ENCODE data around the gene ADARB2.
"Not testable (repeated sequence)": the region's sequence is repeated elsewhere in the genome, so short reads cannot be mapped to it uniquely, and the experiment has no call there.

The ADARB2 gene

GRCh38 chr10:1253523-1254353 lies 483.6 kb downstream of the ADARB2 start:
- no peak for DNase-seq (ENCODE audit: low read depth)

- DNase-seq (ENCODE audit: low read depth): no peak
Observed at GRCh38 chr10:1251769-1252168, 485.6 kb downstream of the ADARB2 start.

DNA sequence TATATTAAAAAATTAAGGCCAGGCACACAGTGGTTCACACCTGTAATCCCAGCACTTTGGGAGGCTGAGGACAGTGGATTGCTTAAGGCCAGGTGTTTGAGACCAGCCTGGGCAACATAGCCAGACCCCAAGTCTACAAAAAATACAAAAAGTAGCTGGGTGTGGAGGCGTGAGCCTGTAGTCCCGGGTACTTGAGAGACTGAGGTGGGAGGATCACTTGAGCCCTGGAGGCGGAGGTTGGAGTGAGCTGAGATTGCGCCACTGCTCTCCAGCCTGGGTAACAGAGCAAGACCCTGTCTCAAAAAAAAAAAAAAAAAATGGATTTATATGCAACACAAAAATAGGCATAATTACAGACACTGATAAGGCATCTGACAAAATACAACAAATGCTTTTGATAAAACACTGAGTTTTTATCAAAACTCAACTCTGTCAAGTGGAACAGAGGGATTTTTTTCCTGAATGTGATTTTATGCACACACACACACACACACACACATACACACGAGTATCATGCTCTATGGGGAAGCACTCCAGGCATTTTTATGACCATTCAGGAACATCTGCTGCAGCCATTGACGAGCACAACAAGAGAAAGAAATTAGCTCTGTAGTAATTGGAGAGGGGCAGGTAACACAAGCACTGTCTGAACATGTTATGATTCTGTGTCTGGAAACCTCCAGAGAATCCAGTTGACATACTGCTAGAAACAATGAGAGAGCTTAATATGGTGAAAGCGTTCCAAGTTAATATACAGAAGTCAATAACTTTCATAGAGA lies 488.0 kb downstream of the ADARB2 start:
- DNase-seq (ENCODE audit: low read depth): no peak

GRCh38 chr10:1248262-1248630 lies 489.1 kb downstream of the ADARB2 start:
- not testable (repeated sequence) for DNase-seq (ENCODE audit: low read depth)

- DNase-seq (ENCODE audit: low read depth): no peak
Observed at GRCh38 chr10:1247598-1248261, 489.6 kb downstream of the ADARB2 start.

- no peak for DNase-seq (ENCODE audit: low read depth)
Observed at GRCh38 chr10:1244493-1244892, 492.8 kb downstream of the ADARB2 start.

DNA sequence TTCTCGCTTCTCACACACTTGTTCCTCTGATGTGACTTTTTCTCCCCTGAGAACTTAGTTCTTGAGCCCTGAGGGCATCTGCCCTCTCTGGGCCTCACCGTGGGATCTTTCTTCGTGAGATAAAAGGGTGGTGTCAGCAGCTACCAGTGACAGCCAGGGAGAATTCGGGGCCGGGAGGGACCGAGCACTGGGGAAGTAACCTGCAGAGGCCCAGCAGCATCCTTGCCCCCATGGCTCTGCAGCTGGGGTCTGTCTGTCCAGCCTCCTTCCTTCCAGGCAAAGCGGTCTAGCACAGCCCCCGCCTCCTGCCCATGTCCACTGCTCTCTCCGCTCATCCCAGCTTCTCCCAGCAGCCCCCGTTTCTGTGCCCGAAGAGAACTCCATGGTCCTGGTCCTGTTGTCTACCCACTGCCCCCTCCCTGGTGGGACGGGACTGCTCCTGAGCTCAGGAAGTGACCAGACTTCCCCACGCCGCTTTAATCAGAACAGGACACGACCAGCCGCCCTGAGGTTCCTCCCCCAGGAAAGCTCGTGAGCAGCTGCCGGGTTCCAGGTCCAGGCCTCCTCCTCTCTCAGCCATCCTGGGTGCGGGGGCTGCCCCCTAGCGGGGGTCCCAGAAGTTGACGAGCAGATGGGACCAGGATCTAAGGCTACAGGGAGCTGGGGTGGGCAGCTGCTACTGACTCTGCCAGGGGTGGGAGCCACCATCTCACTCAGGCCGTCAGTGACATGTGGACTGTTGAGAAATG lies 493.7 kb downstream of the ADARB2 start:
- no peak for DNase-seq (ENCODE audit: low read depth)

GRCh38 chr10:1242975-1243374 lies 494.4 kb downstream of the ADARB2 start:
- no peak for DNase-seq (ENCODE audit: low read depth)

GRCh38 chr10:1241973-1242935 lies 495.1 kb downstream of the ADARB2 start:
- no peak for DNase-seq (ENCODE audit: low read depth)

DNA sequence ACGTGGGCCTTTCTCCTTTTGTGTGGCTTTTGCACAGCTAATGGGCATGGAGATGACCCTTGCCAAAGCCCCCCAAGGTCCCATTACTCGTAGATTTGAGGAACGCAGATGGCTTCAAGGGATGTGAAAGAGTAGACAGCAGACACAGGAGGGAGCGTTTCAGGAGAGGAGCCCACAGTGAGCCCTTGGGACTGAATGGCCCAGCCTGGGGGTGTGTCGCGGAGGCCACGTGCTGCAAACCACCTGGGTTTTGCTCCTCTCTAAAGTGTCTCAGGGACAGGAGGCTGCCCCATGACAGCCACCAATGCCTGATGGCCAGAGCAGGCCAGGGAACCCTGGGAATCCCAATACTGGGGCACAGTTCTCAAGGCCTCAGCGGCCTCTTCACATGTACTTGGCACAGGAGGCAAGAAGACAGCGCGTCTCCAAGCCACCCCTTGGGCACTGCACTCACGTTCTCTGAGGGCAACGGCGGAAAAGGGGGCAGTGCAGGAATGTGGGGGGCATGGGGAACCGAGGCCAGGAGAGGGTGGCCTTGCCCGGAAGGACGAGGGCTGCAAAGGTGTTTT lies 495.9 kb downstream of the ADARB2 start:
- no peak for DNase-seq (ENCODE audit: low read depth)

DNA sequence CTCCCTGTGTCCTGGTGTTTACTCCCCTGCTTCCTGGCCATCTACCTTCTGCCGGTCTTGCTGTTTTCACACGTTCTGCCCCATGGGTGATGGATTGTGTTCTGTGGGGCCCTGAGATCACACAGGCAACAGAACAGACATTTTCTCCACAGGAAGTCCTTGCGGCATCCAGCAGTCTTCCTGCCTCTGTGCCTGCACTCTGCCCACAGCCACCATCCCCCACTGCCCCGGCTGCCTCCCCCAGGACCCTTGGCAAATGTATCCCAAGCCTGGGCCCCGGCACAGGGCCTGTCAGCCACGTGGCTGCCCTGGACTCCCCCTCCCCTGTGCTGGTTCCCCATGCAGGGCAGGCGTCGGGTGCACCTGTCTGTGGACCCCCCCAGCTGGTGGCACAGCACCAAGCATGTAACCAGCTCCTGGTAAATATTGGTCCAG lies 497.0 kb downstream of the ADARB2 start:
- DNase-seq (ENCODE audit: low read depth): no peak

- no peak for DNase-seq (ENCODE audit: low read depth)
Observed at GRCh38 chr10:1233031-1233430, 504.3 kb downstream of the ADARB2 start.

- DNase-seq (ENCODE audit: low read depth): no peak
Observed at GRCh38 chr10:1232164-1232911, 505.0 kb downstream of the ADARB2 start.

DNA sequence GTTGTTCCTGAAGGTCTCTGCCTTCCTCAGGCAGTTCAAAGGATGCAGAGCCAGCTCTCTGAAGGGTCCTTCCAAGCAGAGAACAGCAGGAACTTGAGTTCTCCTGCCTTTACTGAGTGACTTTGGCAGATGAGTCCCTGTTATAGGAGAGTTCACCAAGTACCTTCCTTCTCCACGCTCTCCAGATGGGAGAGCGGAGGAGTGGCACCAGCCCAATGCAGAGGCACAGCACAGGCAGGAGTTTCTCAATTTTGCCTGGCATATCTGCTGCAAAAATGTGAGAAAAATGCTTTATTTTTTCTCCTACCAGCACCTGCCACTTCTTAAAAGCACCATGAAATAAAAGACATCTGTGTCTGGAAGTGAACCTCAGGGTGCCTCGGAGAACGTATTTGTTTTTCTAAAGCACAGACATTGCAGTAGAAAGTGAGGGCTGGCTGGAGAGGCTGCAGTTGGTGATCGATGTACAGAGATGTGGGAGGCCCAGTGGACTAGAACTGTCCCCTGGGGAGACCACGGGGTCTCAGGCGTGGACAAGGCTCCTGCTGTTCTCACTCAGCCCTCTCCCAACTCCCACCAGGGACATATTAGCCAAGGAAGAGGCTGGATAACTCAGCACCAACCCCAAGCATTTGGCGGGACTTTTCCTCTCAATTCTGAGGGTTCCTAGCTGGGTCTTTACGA lies 506.6 kb downstream of the ADARB2 start:
- DNase-seq (ENCODE audit: low read depth): no peak

GRCh38 chr10:1230138-1230537 lies 507.2 kb downstream of the ADARB2 start:
- DNase-seq (ENCODE audit: low read depth): no peak

GRCh38 chr10:1229574-1229973 lies 507.8 kb downstream of the ADARB2 start:
- no peak for DNase-seq (ENCODE audit: low read depth)

GRCh38 chr10:1229116-1229515 lies 508.2 kb downstream of the ADARB2 start:
- no peak for DNase-seq (ENCODE audit: low read depth)

DNA sequence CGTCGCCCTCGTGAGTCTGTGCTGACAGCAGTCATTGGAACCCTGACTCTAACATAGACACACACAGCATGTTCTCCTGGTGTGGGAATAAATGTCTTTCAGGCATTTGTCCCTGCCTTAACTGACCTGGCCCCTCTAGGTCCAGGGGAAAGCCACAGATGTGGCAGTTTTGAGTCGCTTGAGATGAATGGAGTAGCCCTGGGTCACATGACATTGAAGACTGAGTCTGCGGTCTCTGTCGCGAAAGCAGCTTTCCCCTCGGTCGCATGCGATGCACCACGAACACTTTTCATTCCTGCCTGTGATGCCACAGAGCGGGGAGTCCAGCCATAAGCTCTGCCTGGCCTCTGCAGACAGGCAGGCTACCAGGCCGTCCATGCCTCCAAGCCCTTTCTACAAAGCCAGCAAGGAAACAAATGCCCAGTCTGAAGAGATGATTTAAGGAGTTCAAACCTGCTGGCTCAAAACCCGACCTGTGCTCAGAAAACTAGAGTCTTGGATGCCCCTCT lies 508.8 kb downstream of the ADARB2 start:
- DNase-seq (ENCODE audit: low read depth): no peak
